Transverse colon (tissue), 4 donors: ENCODE data around the gene LCE1C. TPM values are rescaled to one million over a fixed set of nuclear protein-coding genes. Genes with fewer than 3 reads are reported as not detected.

ENCODE experiments used
- DNase-seq: peaks from one replicate; pipeline ENCODE4 v3.0.0-alpha.2; 2019
- H3K27ac ChIP-seq, 4 donors: fragments of 200-600 bp; sonication (generic); 2 replicates each; pipeline ENCODE4 v1.5.1; 2016 to 2018; ENCODE audit warnings: inconsistent platforms in 4 of 4
- H3K27me3 ChIP-seq: fragments of 200-600 bp; sonication (generic); 2 replicates; pipeline ENCODE4 v1.5.1; 2017; ENCODE audit warnings: inconsistent platforms
- H3K36me3 ChIP-seq, 4 donors: fragments of 200-600 bp; sonication (generic); 2 replicates each; pipeline ENCODE4 v1.5.1; 2017 to 2019; ENCODE audit warnings: inconsistent platforms in 4 of 4
- H3K4me1 ChIP-seq, 4 donors: fragments of 200-600 bp; sonication (generic); 2 replicates each; pipeline ENCODE4 v1.5.1; 2017 to 2020; ENCODE audit warnings: inconsistent platforms in 4 of 4
- H3K4me3 ChIP-seq, 4 donors: fragments of 200-600 bp; sonication (generic); 1 replicate in 1 of 4; 2 replicates in 3 of 4; pipeline versions ENCODE4 v1.5.1 to v1.6.1; 2017 to 2019; ENCODE audit warnings: inconsistent platforms in 4 of 4
- H3K9me3 ChIP-seq, 2 donors: fragments of 200-600 bp; sonication (generic); 2 replicates each; pipeline ENCODE4 v1.5.1; 2017 to 2019; ENCODE audit warnings: inconsistent platforms in 2 of 2
- CTCF ChIP-seq, 5 experiments: fragments of 200-600 bp in 3 of 5; fragments of 450-650 bp in 2 of 5; sonication (generic) in 3 of 5; IDR thresholded peaks; 1 replicate in 2 of 5; 2 replicates in 3 of 5; pipeline ENCODE4 v1.5.1; 2016 to 2017; ENCODE audit warnings: antibody characterized with exemption in 5 of 5, inconsistent platforms in 3 of 5, mild to moderate bottlenecking in 2 of 5, moderate library complexity in 1 of 5
- EP300 ChIP-seq: sonication (generic); formaldehyde crosslinking; IDR thresholded peaks from one replicate; pipeline ENCODE4 v1.6.1; 2017; ENCODE audit warnings: antibody characterized with exemption, low read depth
- POLR2A ChIP-seq: fragments of 450-650 bp; IDR thresholded peaks from one replicate; pipeline ENCODE4 v1.6.1; 2016; ENCODE audit warnings: antibody characterized with exemption, mild to moderate bottlenecking, moderate library complexity
- POLR2AphosphoS5 ChIP-seq, 3 donors: sonication (generic); formaldehyde crosslinking; IDR thresholded peaks; one replicate each; pipeline ENCODE4 v1.6.1; 2016; ENCODE audit warnings: antibody characterized with exemption in 3 of 3
- WGBS, 2 donors: methylation state at CpG; one replicate each; pipeline ENCODE4 v1.1.5; 2018; ENCODE audit warnings: low coverage in 1 of 2; 5-methylcytosine and 5-hydroxymethylcytosine counted together
- in situ Hi-C, 4 donors: fragments of 200-750 bp; cut with MboI; loops; one replicate each; pipeline versions ENCODE4 v1.15.0 to v1.15.1; 2017; ENCODE audit warnings: low sequenced_read_pairs in 3 of 4, low pct_ligation_motif_present in 1 of 4, low pct_unique_long_range_greater_than_20kb in 1 of 4
- intact Hi-C: fragments of 100-400 bp; cut with DNase I; formaldehyde crosslinking; loops from one replicate; pipeline ENCODE4 v1.15.1; 2023; ENCODE audit warnings: low total_unique reads
- total RNA-seq, 4 donors: library from RNA; depleted of rRNA; stranded (reverse); fragments of >200 nt; gene quantifications; one replicate each; pipeline ENCODE4 v1.1.0, GENCODE V29; 2016

Gene LCE1C
- total RNA-seq, 4 donors from 2014 or later: not detected

GRCh38 chr1:152795686-152796085 lies 10.8 kb downstream of the LCE1C start:
- in situ Hi-C loops (no loop called here), intact Hi-C loops (no loop called here)
- no peaks in the 10 kb centered on the region for H3K36me3 ChIP-seq
- no peaks in the 10 kb centered on the region for H3K4me1 ChIP-seq
- no peak overlapping the region for H3K4me3 ChIP-seq
- H3K27me3 ChIP-seq: no peaks in the 10 kb centered on the region
- no peaks in the 10 kb centered on the region for H3K9me3 ChIP-seq
- WGBS, 2 donors: 40 to 63% methylated on average over 3 to 4 of the region's 4 CpGs
- no peak for DNase-seq
- no peak for TF ChIP-seq CTCF (IDR thresholded peaks at IDR 0.05)
- no peak for TF ChIP-seq POLR2AphosphoS5 (IDR thresholded peaks at IDR 0.05)
- TF ChIP-seq POLR2A: no peak
- no peak for TF ChIP-seq EP300
- H3K27ac ChIP-seq: no peak overlapping the region

- Histone ChIP-seq H3K27me3 (no peaks in the 10 kb centered on the region), H3K27ac (no peak within 1 kb of the TSS), H3K36me3 (no peaks in the 10 kb centered on the region), H3K4me1 (no peaks in the 10 kb centered on the region), H3K9me3 (no peaks in the 10 kb centered on the region), H3K4me3 (no peak within 1 kb of the TSS)
- DNase-seq: no peak
- TF ChIP-seq POLR2A (no peak), CTCF (IDR thresholded peaks at IDR 0.05) (no peak), POLR2AphosphoS5 (IDR thresholded peaks at IDR 0.05) (no peak), EP300 (no peak)
- in situ Hi-C loops: no loop called here
- 47 to 63% methylated on average over 1 to 2 of the region's 2 CpGs for WGBS, 2 donors
- intact Hi-C loops: no loop called here
Observed at GRCh38 chr1:152786077-152786476, 20.4 kb downstream of the LCE1C start, which contains the start of gene LCE1E. TSS of gene LCE1E (plus strand) at chr1:152786257. CDS start at chr1:152787300, 1,043 bp downstream.

GRCh38 chr1:152783095-152783494 lies 23.4 kb downstream of the LCE1C start:
- WGBS, 2 donors: 54% methylated on average over 2 of the region's 2 CpGs; no CpG with 5 or more reads in 1 of the 2 donors
- in situ Hi-C loops: no loop called here
- Histone ChIP-seq H3K9me3 (no peaks in the 10 kb centered on the region), H3K27me3 (no peaks in the 10 kb centered on the region), H3K4me1 (no peaks in the 10 kb centered on the region), H3K27ac (no peak overlapping the region), H3K4me3 (no peak overlapping the region), H3K36me3 (no peaks in the 10 kb centered on the region)
- TF ChIP-seq EP300: no peak
- no peak for TF ChIP-seq CTCF (IDR thresholded peaks at IDR 0.05)
- TF ChIP-seq POLR2AphosphoS5 (IDR thresholded peaks at IDR 0.05): no peak
- no peak for TF ChIP-seq POLR2A
- DNase-seq: no peak
- intact Hi-C loops: no loop called here

GRCh38 chr1:152777510-152778137 lies 28.8 kb downstream of the LCE1C start:
- in situ Hi-C loops (no loop called here), intact Hi-C loops (no loop called here)
- no peak for TF ChIP-seq CTCF (IDR thresholded peaks at IDR 0.05)
- no peak for TF ChIP-seq POLR2AphosphoS5 (IDR thresholded peaks at IDR 0.05)
- H3K36me3 ChIP-seq: no peaks in the 10 kb centered on the region
- no peak overlapping the region for H3K4me3 ChIP-seq
- WGBS, 2 donors: 48% methylated on average over 4 of the region's 4 CpGs; no CpG with 5 or more reads in 1 of the 2 donors
- no peak for DNase-seq
- H3K27me3 ChIP-seq: no peaks in the 10 kb centered on the region
- H3K27ac ChIP-seq: no peak overlapping the region
- H3K4me1 ChIP-seq: no peaks in the 10 kb centered on the region
- no peaks in the 10 kb centered on the region for H3K9me3 ChIP-seq
